Pancreas (tissue), 10 donors: Measurements from ENCODE around the gene ZCCHC2. TPM values are rescaled to one million over a fixed set of nuclear protein-coding genes. Genes with fewer than 3 reads are reported as not detected.

Source experiments
- ATAC-seq, 4 donors: fragments of 200-7000 bp; cut with Tn5 transposase; one replicate each; pipeline versions ENCODE4 v1.8.0 to v1.9.1; 2020; ENCODE audit warnings: mild to moderate bottlenecking in 4 of 4, moderate library complexity in 4 of 4
- DNase-seq, 6 donors: peaks; one replicate each; pipeline ENCODE4 v3.0.0-alpha.2; 2020
- FAIRE-seq: peaks from 2 replicates; lab custom pipeline; 2012; peaks lifted over from hg19 to GRCh38; lab: Jason Lieb, UNC
- H3K27ac ChIP-seq, 4 donors: fragments of 200-600 bp; sonication (generic); 1 replicate in 3 of 4; 2 replicates in 1 of 4; pipeline versions ENCODE4 v1.5.0 to v1.8.0; 2020
- H3K27me3 ChIP-seq, 4 donors: fragments of 200-600 bp; one replicate each; pipeline ENCODE4 v1.8.0; 2021
- H3K36me3 ChIP-seq, 3 donors: fragments of 200-600 bp; sonication (generic) in 1 of 3; one replicate each; pipeline versions ENCODE4 v1.5.0 to v1.8.0; 2020 to 2021
- H3K4me1 ChIP-seq, 3 donors: fragments of 200-600 bp; one replicate each; pipeline ENCODE4 v1.8.0; 2021
- H3K4me3 ChIP-seq, 4 donors: fragments of 200-600 bp; sonication (generic) in 2 of 4; one replicate each; pipeline versions ENCODE4 v1.5.0 to v1.8.0; 2020 to 2021
- H3K9me3 ChIP-seq, 4 donors: fragments of 200-600 bp; one replicate each; pipeline ENCODE4 v1.8.0; 2021
- CTCF ChIP-seq, 4 donors: fragments of 200-600 bp; sonication (generic) in 3 of 4; IDR thresholded peaks; one replicate each; pipeline versions ENCODE4 v1.5.0 to v1.8.0; 2021; ENCODE audit warnings: antibody characterized with exemption in 4 of 4
- WGBS, 2 donors: extraction: QIAGEN DNeasy Blood & Tissue Kit; methylation state at CpG; one replicate each; pipeline ENCODE4 v1.1.7; 2013; 5-methylcytosine and 5-hydroxymethylcytosine counted together
- intact Hi-C, 3 donors: fragments of 100-400 bp; cut with DNase I; formaldehyde crosslinking; loops; one replicate each; pipeline versions ENCODE4 v1.11.1 to v1.14.2; 2022
- polyA plus RNA-seq, 2 donors: library from polyadenylated mRNA; stranded (reverse); fragments of 200-250 nt; gene quantifications; one replicate each; pipeline ENCODE4 v1.2.3, GENCODE V29; 2013
- total RNA-seq, 6 donors: library from RNA; stranded (reverse); fragmentation: NEBNext Ultra II Directional in 4 of 6; extraction: Animal tissue kit (Norgen Biotek cat#: 25700) in 4 of 6; gene quantifications; one replicate each; pipeline versions ENCODE4 v1.2.1 to v1.2.4, GENCODE V29; 2021 to 2023
- donor health status: healthy with polysubstance abuse.
- donor health status: DM: no; HTN: no; CAD: no; lungs with moderate emphysema.
- donor health status: DM: no; HTN: no; CAD: no.
- donor health status: control.
- donor health status: control.
- donor health status: Bipolar disorder and iron deficiency.
- donor health status: DM: yes; HTN: yes; CAD: no.
- donor health status: DM: no; HTN: no; CAD: no.
- donor health status: DM: no; HTN: no; CAD: no.
- donor health status: DM: yes; HTN: yes; CAD: no.

Gene ZCCHC2
- total RNA-seq (10 to 100 TPM in 1 of 6 donors, 1 to 10 TPM in 5; 7.4 to 14.2 (median 8.3) TPM), polyA plus RNA-seq (1 to 10 TPM; 4.1 to 6.0 TPM)

- H3K36me3 ChIP-seq, result no peaks in the 10 kb centered on the region
- FAIRE-seq (no peak), DNase-seq (peak; percentile 97 to 99 (median 99)), ATAC-seq (peak; percentile 78 to 88 (median 82))
- no peaks in the 10 kb centered on the region for H3K27me3 ChIP-seq
- H3K4me3 ChIP-seq, result peak within 1 kb of the TSS; percentile 76 to 98 (median 90)
- peak within 1 kb of the TSS; percentile 95 to 98 (median 97) for H3K27ac ChIP-seq
- TF ChIP-seq CTCF (IDR thresholded peaks at IDR 0.05), result no peak
- H3K4me1 ChIP-seq, result peaks cover 16 to 26% (median 19%) of the 10 kb centered on the region in 3 donors
- no peaks in the 10 kb centered on the region for H3K9me3 ChIP-seq
- intact Hi-C loops, result no loop called here
- WGBS, 2 donors, result 0% methylated on average over 47 to 87 of the region's 87 CpGs
Observed at GRCh38 chr18:62522504-62523254, at the start of gene ZCCHC2. Gene ZCCHC2 (plus strand): TSS chr18:62523025. CDS start chr18:62523425, 400 bp downstream.

- FAIRE-seq, result no peak
- Histone ChIP-seq H3K9me3 (no peaks in the 10 kb centered on the region), H3K36me3 (no peaks in the 10 kb centered on the region), H3K27ac (no peak overlapping the region), H3K4me1 (no peaks in the 10 kb centered on the region), H3K27me3 (no peaks in the 10 kb centered on the region), H3K4me3 (no peak overlapping the region)
- no peak for ATAC-seq
- TF ChIP-seq CTCF (IDR thresholded peaks at IDR 0.05), result no peak
- WGBS, 2 donors, result 86 to 97% methylated on average over 1 of the region's 1 CpG
- no peak for DNase-seq
- intact Hi-C loops, result no loop called here
Observed at GRCh38 chr18:62479574-62479973, 43.3 kb upstream of the ZCCHC2 start.

GRCh38 chr18:62480927-62481326 lies 41.9 kb upstream of the ZCCHC2 start:
- H3K36me3 ChIP-seq, result no peaks in the 10 kb centered on the region
- ATAC-seq (no peak), DNase-seq (no peak), FAIRE-seq (no peak)
- no peak overlapping the region for H3K4me3 ChIP-seq
- no peak for TF ChIP-seq CTCF (IDR thresholded peaks at IDR 0.05)
- H3K27ac ChIP-seq, result no peak overlapping the region
- no peaks in the 10 kb centered on the region for H3K4me1 ChIP-seq
- intact Hi-C loops, result no loop called here
- H3K9me3 ChIP-seq, result no peaks in the 10 kb centered on the region
- H3K27me3 ChIP-seq, result no peaks in the 10 kb centered on the region

- Histone ChIP-seq H3K27ac (no peak overlapping the region), H3K4me3 (no peak overlapping the region), H3K9me3 (no peaks in the 10 kb centered on the region), H3K36me3 (no peaks in the 10 kb centered on the region), H3K4me1 (peaks cover 0 to 8% (median 0%) of the 10 kb centered on the region in 3 donors), H3K27me3 (no peaks in the 10 kb centered on the region)
- no peak for FAIRE-seq
- TF ChIP-seq CTCF (IDR thresholded peaks at IDR 0.05), result no peak
- intact Hi-C loops, result no loop called here
- 72 to 81% methylated on average over 8 of the region's 8 CpGs for WGBS, 2 donors
- no peak for ATAC-seq
- DNase-seq, result no peak
Observed at GRCh38 chr18:62484941-62485340, 37.9 kb upstream of the ZCCHC2 start.

GRCh38 chr18:62485684-62486083 lies 37.1 kb upstream of the ZCCHC2 start:
- ATAC-seq (peak in 3 of 4 donors; percentile 53 to 74 (median 68)), DNase-seq (no peak), FAIRE-seq (no peak)
- Histone ChIP-seq H3K4me1 (peaks cover 0 to 8% (median 0%) of the 10 kb centered on the region in 3 donors), H3K27me3 (no peaks in the 10 kb centered on the region), H3K4me3 (no peak overlapping the region), H3K36me3 (no peaks in the 10 kb centered on the region), H3K27ac (no peak overlapping the region), H3K9me3 (no peaks in the 10 kb centered on the region)
- intact Hi-C loops, result no loop called here
- 72 to 75% methylated on average over 9 of the region's 9 CpGs for WGBS, 2 donors
- TF ChIP-seq CTCF (IDR thresholded peaks at IDR 0.05), result no peak
